ENCODE data around the gene LKAAEAR1.

The LKAAEAR1 gene

DNA sequence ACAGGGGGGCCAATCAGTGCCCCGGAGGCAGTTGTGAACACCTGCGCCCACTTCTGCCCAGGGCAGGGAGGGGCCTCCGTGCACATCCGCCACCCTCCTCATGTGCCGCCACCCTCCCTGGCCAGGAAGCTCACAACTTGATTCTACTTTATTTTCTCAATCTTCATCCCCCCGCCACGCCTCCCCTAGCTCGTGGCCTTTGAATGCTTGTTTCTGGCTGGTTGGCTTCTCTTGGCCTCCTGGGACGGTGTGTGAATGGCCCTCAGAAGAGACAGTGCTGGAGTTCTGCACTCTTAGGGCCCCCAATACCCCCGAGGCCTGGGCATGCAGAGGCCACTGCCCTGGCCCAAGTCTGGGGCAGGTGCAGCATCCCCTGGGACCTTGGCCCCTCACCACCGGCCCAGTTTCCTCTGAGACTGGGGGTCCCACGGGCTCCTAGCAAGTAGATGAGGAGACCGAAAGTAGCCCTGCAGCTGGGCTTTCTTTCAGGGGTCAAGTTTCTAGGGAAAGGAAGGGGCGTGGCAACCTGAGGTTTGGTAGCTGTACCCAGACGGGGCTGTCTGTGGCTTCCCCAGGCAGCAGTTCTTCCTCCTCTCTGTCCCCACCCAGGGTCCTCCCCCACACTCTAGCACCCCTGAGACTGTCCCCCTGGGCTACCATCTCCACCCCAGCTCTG is 6.2 kb downstream of the LKAAEAR1 start:
- DNase-seq: peak; percentile 17 to 58 (median 45)

DNA sequence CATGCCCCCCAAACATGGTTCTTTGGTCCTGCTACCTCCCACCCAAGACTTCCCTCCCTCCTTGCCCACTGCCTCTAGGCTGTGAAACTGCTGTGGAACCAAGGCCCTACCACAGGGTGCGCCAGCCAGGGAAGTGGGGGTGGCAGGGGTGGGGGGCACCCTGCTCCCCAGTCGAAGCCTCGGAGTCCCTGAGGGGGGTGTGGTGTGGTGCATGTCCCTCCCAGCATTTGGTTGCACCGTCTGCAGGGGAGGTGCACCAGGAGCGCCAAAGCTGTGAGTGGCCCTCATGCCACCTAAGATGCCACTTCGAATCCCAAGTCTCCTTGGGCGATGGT is 6.7 kb downstream of the LKAAEAR1 start:
- peak in 2 of 4 experiments; percentile 18 to 23 for DNase-seq

DNA sequence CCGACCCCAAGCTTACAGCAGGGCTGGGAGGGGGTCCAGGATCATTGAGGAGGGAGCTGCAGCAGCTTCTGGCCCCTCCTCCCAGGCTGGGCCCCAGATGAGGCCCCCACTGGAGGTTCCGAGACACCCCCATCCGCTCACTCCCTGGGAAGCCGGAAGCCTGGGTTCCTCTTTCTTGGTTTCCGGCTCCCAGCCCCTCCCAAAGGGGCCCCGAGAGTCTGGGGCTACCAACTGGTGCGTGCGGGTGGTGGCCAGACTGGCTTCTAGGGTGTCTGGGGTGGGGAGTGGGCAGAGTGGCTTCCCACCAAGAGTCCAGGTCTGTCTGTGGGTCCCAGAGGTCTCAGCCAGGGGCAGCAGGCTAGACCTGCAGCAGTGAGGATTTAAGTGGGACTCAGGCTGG is 7.1 kb downstream of the LKAAEAR1 start:
- DNase-seq: peak; percentile 62 to 83 (median 74)

DNA sequence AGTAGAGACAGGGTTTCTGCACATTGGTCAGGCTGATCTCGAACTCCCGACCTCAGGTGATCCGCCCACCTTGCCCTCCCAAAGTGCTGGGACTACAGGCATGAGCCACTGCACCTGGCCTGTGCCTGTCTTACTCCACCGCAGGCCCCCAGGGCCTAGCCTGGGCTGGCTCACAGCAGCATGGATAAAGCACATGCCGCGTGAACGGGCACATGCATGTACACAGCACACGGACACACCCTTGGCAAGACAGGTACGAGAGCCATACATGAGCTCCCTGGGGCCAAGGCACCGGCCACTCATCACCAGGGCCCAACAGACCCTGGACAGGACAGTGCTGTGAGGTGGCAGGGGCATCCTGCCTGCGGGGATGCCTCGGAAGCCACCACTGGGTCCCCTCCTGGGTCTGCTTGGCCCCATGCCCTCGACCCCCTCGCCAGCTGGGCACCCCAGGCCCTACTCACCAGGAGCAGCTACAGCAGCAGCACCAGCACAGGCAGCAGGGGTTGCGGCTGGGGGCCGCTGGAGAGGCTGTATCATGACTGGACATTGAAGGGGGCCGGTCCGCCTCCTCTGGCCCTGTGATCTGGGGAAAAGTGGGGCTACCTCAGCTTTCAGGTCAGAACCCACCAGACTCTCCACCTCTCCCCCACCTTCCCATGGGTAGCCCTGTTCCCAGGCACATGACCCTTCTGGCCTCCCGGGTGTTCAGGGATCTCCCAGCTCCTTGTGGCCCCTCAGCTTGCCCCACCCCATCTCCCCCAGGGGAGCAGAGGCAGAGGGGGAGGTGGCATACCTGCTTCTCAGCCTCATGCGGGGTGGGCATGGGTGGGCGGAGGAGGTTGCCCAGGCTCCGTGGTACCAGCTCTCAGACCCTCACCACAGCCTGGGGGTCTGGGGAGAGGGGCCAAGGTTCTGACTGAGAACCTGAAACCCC is 7.9 kb downstream of the LKAAEAR1 start:
- DNase-seq: no peak

DNA sequence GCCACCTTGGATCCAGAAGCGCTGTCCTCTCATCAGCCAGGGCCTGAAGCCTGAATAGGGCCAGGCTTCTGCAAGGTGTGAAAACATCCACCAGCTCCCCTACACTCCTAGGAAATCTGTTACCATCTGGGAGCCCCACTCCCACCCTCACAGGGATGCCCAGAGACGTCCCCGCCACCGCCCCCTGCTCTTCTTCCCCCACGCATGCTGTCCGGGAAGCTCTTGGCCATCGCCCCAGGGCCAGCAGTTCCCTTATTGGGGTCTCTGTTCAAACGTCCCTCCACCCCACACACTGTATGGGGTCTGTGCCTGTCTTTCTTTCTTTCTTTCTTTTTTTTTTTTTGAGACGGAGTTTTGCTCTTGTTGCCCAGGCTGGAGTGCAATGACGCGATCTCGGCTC is 8.6 kb downstream of the LKAAEAR1 start:
- no peak for DNase-seq

DNA sequence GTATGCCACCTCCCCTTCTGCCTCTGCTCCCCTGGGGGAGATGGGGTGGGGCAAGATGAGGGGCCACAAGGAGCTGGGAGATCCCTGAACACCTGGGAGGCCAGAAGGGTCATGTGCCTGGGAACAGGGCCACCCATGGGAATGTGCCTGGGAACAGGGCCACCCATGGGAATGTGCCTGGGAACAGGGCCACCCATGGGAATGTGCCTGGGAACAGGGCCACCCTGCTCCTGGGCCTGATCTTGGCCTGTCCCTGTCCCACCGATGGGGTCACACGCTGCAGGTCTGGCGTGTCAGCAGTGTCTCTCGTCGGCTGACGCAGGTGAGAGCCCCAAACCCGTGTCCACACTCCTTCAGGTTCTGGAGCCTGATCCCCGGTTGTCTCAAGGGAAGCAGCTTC is 9.2 kb downstream of the LKAAEAR1 start:
- DNase-seq: no peak

DNA sequence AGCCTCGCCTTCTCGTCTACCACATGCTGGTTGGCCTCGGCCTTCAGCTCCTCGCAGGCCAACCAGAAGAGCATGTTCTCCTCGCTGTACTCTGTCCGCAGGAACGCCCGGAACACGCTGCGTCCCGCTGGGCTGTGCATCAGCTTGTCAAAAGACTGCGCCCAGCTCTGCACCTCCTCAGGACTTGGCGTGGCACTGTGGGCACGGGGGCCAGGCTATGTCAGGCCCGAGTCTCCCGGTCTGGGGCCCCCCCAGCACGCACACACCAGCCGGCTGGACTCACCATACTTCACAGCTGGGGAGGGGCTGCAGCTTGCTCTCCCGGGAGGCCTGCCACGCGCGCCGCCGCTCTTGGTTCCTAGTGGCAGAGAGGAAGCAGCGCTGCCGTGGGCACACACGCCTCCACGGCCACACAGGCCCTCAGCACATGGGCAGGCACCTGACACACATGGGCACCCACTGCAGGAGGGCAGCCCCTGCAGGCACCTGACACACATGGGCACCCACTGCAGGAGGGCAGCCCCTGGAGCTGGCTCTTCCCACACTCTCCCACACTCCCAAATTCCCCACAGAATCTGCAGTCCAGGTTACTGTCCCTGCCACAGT is 9.9 kb downstream of the LKAAEAR1 start:
- DNase-seq: no peak

DNA sequence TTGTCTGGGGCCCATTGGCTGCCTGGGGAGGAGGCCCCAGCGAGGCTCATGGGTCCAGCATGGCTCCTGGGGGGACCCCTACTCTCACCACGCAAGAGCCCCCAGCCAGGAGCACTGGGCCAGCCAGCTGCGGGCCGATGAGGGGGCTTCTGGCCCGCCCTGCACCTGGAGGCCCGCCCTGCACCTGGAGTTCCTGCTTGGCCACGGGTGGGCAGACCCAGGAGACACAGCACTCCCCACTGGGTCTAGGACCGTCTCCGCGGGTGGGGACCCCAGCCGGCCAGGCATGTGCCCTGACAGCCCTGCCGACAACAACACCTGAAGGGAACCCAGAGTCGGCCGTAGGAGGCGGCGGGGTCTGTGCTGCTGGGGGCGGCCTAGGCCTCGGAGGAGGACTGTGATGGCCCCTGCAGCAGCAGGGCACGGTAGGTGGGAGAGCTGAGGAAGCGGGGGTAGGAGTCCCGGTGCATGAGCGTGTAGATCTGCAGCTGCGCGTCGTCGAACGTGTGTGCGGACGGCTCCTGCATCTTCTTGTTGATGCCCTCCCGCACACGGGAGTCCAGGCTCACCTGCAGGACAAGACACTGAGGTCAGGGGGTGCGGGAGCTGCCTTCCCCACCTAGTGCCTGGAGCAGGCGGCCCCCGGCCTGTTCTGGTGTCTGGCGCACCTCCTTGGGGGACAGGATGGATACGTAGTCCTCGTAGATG is 10.6 kb downstream of the LKAAEAR1 start:
- DNase-seq: no peak

DNA sequence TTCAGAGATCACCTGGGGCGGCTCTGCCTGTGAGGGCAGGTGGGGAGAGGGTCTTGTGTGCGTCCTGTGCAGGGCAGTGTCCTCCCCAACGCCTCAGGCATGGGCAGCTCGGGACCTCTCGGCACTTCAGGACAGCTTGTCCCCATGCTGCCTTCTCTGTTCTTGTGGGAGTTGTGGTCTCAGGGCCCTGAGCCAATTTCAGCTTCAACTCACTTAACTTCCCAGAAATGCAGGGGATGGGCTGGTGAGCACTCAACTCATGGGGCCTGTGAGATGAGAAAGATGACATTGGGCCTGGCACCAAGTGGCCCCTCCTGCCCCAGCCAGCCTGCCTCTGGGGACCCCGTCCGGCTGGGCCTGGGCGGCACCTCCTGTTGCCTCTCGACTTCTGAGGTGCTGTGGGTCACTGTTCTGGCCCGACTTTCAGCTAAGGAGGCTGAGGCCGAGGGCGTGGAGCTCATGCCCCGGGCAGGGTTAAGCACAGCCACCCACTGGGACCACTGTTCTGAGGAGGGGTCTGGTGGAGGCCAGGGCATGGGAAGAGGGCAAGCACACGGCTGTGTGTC is 11.6 kb downstream of the LKAAEAR1 start:
- DNase-seq: no peak

DNA sequence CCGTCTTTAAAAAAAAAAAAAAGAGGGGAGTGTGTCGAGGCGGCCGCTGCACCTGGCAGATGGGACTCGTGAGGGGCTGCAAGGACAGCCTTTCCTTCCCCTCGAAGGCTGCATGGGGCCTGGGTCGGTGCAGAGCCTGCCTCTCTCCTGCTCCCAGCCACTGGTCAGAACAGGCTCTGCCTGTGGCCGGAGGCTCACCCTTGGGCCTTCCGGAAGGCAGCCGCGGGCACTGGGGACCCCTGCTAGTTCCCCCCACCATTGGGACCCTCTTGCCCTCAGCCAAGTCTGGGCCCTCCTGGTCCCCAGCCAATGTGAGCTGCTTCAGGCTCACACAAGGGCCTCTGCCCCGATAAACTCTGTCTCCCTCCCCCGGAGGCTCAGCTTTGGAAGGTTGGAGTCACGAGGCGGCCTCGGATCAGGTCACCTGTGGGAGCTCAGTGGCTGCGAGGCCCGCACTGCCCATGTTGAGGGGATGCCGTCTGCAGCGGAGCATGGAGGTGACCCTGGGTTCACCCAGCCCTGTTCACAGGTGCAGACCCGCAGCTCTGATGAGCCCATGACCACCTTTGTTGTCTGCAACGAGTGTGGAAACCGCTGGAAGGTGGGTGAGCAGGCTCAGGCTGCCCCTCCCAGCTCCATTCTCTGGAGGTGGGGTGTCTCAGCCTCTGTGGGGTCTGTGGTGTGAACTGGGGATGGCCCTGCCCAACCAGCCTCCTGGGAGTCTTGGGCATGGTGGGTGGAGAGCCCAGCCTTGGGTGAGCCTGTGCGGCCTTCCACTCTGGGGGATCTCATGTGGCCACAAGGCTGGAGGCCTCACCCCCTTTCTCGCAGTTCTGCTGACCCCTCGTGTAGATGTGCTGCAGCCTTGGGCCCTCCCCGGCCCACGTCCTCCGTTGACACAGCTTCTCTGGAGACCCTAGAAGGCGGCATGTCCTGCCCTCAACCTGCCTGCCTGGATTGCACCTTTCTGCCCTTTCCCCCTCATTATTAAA is 12.6 kb downstream of the LKAAEAR1 start:
- no peak for DNase-seq

DNA sequence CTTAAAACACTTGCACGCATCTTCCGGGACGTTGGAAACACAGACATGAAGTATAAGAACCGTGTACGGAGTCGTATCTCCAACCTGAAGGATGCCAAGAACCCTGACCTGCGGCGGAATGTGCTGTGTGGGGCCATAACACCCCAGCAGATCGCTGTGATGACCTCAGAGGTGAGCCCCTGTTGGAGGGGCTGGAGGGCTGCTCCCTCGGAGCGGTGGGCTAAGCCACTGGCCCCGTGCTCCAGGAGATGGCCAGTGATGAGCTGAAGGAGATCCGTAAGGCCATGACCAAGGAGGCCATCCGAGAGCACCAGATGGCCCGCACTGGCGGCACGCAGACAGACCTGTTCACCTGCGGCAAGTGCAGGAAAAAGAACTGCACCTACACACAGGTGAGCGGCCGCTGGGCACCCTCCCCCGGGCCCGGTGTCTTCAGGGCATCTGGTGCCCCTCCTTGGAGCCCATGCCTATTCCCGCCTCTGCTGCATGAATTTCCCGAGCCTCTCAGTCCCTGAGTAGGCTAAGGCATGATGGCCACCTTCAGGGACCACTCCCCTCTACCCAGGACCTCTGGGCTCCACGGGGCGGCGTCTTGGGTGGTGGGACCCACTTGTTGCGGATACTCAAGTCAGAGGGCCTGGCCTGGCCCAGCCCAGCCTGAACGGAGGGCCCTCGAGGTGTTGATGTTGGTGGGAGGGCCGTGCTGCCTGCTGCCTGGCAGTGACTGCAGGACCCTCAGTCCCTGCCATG is 13.8 kb downstream of the LKAAEAR1 start:
- DNase-seq: no peak

DNA sequence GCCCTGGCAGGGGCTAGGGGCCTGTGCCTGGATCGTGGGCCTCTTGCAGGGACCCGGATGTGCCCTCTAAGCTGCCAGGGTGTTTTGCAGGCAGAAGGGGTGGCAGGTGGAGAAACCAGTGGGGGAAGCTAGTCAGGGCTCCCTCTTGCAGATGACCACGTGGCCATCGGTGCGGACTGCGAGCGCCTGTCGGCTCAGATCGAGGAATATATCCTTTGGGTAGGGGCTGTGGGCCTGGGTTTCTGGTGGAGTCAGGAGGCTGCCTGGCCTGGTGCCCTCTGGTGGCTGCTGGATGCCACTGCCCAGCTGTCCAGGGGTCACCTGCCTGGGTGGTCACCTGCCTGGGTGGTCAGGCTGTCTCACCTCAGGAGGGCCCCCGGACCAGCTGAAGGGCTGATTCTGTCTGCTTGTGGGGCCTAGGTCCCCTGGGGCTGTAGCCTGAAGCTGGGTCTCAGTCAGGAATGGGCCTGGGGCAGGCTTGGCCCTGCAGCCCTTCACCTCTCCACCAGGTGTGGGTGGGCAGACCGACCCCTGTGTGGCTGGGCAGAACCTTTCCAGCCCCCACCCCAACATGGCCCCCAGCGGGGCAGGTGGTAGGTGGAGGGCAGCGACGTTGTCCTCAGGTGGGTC is 14.5 kb downstream of the LKAAEAR1 start:
- peak; percentile 25 to 63 (median 49) for DNase-seq

DNA sequence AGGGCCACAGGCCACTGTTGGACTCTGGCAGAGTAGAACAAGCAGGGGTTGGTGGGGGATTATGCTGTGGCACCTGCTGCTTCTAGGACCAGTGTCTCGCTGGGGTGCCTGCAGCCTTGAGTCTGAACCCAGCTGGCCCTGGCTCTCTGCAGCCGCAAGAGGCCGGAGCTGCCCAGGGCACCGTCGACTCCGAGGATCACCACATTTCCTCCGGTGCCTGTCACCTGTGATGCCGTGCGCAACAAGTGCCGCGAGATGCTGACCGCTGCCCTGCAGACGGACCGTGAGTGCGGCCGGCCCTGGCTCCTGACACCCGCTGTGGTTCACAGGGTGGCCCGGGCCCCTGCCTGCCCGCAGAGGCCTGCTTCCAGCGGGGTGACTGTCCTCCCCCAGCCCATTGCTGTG is 15.0 kb downstream of the LKAAEAR1 start:
- DNase-seq: no peak

DNA sequence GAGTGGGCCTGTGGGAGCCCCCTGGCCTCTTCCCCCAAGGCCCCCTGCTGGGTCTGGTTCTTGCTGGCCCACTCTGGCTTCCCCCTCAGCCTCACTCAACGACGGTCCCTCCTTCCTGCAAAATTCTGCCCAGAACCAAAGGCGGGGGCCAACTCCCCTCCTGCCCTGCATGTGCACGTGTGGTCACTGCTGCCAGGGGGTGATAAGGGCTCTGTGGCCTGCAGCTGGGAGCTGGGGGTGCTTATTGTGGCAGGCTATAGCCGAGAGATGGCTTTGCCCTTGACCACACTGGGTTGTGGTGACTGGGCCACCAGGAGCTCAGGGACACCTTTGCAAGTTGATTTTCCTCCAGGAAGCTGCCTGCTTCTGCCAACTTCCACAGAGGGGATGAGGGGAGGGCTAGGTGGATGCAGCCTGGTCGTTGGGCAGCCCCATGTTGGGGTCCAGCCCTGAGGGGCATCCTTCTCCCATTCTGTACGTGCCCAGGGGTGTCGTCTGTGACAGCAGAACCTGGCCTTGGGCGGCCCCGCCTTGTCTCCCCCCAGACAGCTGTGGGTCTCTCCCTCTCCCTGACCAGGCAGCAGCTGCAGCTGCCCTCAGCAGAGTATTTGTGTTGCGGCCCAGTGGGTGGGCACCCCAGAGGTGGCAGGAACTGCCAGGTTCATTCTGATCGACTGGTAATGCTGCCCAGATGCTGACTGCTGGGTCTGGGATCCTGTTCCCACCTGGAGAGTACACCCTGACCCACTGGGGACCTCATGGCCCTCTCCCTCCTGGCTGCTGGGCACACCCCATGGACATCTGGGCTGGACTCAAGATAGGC is 15.6 kb downstream of the LKAAEAR1 start:
- DNase-seq: no peak

DNA sequence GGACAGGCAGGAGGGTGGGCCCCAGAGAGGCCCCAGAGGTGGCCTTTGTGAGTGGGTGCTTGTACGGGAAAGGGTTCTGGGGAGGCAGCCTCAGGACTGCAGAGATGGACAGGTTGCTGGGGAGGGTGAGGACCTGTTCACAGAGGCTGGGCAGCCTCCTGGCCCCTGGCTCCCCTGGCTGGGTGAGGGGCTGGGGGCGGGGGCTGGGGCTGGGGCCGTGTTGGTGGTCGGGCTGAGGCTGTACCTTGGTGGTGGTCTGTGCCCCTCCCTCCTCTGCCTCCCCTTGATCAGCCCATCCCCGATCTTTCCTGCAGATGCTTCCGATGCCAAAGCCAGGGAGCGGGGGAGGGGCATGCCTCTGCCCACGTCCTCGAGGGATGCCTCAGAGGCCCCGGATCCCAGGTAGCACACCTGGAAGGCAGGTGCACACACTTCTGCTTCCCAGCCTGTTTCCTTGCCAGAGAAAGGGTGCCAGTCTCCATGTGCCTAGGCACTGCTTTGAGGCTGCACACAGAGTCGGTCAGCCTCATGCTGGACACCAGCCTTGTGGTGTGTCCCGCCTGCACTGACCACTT is 16.4 kb downstream of the LKAAEAR1 start:
- no peak for DNase-seq

DNA sequence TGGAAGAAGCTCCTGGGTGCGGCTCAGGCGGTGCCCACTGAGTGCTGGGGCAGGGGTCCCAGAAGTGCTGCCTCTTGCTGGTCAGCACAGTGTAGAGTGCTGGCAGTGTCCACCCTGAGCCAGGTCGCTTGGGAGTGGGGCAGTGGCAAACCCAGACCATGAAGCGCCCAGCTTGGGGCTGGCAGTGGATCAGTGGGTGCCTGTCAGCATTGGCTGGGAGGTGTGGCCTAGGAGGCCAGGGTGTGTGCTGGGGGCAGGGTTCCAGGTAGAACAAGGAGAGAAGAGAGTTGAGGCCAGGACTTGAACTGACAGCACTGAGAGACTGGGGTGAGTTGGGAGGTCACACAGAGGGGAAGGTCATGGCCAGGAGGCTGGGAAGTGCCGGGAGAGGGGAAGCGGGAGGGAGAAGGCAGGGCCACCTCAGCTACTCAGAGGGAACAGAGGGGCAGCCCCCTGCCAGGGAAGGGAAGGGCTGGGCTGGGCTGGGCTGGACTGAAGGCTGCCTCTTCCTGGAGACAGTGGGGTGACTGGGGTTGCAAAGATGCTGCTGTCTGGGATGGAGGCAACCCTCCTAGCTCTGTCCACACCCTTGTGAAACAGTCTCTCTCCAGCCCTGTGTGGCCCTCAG is 17.1 kb downstream of the LKAAEAR1 start:
- DNase-seq: no peak

DNA sequence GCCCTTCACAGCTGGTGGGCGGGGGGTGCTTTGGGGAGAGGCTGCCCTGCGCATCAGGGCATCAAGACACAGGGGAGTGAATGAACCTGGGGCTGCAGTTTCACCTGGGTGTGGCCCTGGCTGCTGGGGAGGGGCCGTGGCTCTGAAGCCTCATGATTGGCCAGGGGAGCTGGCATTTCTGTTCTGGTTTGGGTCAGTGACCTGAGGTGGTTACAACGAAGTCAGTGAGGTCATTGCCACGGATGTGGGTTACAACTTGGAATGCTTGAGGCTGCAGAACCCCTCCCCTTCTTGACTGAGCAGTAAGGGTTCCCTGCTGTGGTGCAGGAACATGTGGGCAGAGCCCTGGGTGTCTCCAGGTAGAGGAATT is 18.2 kb downstream of the LKAAEAR1 start:
- peak in 3 of 4 experiments; percentile 23 to 53 (median 45) for DNase-seq
